NCI-H2029 treated with DMSO at 0.1 percent for 48 hours (cell line): Measurements from ENCODE around the gene CPVL.

ENCODE experiments used
- DNase-seq: peaks from one replicate; lab custom pipeline; 2025; lab: John Stamatoyannopoulos, UW

The CPVL gene

DNA sequence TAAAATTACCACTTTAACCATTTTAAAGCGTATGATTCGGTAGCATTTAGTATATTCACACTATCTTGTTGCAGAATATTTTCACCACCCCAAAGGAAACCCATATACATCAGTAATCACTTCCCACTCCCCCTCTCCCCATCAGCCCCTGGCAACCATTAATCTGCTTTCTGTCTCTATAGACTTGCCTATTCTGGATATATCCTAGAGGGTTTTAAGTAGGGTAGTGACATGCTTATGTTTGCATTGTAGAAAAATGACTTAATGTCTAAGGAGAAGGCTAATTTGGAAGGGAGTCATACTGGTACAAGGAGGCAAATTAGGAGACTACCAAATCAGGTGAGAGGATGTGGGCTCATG lies 145.6 kb downstream of the CPVL start:
- DNase-seq, result no peak

DNA sequence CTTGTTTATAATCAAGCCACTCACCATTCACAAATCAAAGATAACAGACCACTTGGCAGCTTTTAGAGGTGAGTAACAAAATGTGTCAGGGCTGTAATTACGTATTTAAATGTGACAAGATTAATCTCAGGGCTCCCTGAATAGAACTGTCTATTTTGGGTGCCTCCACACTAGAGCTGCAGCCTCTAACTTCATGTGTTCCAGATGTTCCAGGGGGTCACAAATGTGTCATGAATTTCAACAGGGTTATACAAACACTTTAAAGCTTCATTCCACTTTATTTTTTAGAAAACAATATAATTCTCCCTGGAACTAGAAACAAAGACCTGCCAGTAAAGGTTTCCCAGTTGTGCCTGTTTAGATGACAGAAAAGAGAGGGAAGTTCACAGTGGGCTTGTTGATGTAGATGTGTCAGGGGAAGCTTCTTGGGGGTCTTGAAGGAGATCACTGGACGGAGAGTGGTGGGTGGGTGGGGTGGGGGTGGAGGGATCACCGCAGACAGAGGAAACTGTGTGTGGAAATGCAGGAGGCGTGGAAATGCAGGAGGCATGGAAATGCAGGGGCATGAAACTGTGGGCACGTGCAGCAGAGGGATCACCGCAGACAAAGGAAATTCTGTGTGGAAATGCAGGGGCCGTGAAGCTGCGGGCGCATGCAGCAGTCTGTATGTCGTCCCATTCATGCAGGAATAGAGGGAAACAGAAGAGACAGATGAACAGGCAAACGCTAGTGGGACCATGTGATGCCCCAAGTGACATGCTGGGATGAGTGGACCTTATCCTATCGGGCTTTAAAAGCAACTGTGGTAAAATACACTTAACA lies 146.2 kb downstream of the CPVL start:
- DNase-seq, result no peak

DNA sequence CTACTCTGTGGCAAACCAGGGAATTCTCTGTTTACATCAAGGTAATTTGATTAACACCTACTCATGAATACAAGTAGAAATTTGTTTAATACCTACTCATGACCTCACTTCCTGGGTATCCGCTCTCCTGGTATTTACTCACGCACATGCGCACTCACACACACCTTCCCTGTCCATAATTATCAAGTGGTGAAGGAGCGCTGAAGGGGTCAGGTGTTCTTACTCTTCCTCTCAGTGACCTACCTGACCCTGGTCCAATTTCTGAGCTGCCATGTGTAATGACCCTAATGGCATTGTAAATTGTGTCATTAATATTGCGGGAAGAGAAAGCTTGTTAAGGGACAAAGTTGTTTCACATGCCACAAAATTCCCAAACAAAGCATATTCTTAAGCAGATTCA lies 146.9 kb downstream of the CPVL start:
- peak; percentile 6 for DNase-seq

DNA sequence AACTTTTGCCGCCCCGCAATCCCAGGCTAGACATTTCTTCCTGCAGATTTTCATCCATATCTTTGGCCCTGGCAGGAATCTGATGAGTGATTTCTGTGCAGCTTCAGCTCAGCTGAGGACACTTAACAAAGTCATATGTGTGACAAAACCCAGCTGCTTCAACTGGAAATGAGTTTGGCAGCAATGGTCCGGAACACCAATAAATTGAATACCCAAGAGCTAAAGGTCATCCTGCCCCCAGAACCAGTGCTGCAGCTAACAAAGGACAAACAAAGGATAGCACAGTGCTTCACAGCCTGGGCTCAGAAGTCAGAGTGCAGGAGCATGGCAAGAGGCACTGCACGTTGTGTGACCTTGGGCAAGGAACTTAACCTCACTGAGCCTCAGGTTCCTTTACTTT lies 148.2 kb downstream of the CPVL start:
- no peak for DNase-seq

DNA sequence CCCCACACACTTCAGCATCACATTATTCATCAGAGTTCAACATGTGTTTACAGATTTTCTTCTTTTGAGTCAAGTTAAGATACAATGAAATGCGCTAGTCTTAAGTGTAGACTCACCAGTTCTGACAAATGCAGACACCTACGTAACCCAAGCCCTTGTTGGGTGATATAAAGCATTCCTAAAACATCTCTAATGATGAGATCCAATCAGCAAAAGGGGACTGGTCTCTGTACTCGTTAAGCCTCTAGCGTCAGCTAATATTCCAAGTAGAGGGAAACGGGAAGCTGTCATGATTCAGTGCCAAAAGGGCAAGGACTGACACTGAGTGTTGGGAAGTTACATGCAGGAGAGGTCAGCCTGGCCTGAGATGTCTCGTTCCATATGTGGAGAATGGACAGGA lies 149.5 kb downstream of the CPVL start:
- DNase-seq, result no peak

DNA sequence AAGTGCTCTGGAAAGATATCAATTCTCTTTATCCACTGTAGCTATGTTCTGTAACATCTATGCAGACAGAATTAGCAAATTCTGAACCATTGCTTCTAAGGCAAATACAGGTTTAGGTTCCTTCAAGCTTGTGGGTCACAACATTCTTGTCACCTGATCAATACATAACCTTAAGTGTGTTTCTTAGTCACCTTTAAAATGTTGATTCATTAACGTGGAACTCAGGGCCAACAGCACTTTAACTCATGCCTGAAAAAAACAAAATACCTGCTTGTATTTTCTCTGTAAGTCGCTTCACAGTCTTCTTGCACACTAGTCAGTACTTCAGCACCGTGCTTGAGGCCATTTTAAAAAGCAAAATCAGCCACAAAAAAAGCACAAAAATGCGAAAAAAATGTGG lies 153.0 kb downstream of the CPVL start:
- DNase-seq, result no peak

DNA sequence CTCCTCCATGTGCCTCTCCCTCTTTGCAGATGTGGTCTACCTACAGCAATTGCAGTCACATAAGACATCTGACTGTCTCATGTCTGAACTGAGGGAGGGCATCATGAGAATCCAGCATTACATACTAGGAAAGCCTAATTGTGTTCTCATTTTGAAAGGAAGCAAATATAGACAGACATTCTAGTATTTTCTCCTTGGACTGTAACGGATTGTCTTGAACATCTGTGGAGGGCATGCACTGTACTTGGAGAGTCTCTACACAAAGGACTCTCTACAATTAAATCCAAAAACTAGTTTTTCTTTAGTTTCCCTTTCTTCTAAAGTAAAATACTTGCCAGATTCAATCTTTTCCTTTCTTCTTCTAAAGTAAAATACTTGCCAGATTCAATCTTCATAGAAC lies 153.5 kb downstream of the CPVL start:
- DNase-seq, result no peak

DNA sequence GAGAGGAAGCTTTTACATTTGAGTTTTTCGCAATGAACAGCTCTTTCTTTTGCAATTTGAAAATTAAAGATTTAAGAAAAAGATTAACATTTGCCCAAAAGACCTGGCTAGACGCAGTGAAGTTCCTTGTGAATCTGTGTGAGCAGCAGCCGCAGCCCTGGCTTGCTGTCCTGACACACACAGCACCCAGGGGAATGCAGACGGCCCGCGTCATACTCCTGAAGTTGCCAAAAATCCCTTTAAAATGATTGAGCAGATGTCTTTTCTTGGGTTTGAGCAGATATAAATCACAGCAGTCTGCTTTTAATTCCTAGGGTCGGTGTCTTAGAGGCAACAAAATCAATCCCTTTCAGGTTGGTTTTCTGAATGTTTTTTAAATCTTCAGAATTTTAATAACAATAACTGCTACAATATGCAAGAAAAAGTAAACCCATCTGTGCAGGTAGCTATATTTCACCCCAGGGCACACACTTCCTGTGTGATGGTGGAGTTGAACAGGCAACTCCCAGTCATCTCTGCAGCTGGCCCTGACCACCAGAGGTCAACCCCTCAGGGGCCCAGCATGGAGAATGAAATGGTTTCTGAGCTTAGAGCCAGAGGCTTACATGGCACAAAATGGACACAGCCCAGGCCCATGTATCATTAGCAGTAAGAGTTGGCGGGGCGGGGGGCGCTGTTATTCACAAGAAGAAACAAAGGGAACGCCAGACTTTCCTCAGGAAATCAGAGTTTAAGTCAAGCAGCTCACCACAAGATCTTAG lies 156.0 kb downstream of the CPVL start:
- DNase-seq, result no peak

DNA sequence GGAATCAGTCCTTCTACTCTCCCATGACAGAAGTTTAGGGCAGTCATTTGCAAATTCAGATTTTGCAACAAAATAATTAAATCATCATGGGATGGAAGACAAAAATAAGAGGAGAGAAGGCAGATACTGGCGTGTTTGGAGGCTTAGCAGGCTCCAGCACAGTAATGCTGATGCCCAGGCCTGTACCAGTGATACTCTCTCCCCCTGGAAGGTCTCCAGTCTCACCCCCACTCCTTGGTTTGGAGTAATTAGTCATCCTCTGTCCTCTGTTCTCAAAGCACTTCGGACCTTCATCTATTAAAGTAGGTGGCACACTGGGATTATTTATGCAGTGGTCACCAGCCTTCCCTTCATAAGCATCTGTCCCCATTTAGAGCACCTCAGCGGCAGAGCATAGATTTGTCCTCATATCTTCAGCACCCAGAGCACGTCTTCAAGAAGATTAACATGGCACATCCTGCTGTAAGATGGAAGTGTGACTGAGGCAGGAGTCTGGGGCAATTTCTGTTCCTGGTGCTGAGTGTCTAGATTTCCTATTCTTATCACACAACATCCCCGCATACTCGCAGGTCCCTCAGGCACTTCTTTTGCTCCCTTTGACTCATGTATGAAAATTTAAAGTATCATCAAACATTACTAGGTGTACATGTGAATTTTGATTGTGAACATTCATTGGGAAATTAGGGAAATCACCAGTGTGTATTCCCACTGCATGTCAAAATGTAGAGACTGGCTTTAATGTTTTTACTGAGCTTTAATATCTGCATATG lies 156.9 kb downstream of the CPVL start:
- DNase-seq, result no peak

DNA sequence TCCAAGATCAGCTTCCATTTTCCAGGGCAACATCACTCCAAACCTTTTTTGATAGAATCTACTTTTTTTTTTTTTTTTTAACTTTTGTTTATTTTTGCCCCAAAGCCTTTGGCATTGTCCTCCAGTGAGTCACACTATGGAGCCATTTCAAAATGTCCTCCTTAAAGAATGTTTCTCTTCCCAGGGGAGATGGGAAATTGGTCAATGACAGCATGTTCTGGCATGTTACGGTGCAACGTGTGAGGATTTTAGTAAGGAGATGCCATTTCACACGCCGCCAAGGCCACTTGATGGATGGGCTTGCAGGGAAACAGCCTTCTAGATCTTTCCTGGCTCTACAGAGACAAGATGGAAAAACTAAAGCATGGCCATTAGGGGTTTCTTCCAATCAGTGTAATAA lies 157.5 kb downstream of the CPVL start:
- no peak for DNase-seq

DNA sequence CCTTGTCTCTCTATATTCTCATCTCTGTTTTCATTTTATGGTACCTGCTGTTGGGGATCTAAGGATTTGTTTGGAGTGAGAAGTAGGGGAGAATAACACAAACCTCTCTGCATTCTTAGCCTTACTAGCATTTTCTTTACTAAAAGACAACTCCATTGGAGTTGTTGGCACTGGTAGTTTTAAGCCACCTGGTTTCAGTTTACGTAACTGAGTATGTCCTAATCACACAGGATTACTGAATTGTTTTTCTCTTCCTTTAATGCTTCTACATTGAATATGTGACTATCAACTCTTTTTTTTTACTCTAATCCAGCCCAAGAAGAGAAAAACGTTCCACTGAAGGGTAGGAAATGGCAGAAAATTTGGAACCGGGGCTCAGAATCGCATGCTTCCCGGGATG lies 158.2 kb downstream of the CPVL start:
- no peak for DNase-seq

DNA sequence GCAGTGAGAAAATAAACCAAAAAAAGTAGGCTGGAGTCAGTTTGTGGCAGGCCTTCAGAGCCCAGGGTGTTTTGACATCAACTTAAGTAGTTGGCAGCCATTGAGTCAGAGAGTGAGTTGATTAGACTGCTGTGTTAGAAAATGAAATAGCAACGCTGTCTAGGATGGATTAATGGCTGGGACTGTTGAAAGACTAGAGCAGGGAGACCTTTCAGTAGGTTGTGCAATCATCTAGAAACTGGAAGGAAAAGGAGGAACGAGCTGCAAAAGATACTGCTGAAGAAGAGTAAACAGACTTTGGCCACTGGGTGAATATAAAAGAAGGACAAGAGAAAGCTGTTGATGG lies 159.6 kb downstream of the CPVL start:
- no peak for DNase-seq

DNA sequence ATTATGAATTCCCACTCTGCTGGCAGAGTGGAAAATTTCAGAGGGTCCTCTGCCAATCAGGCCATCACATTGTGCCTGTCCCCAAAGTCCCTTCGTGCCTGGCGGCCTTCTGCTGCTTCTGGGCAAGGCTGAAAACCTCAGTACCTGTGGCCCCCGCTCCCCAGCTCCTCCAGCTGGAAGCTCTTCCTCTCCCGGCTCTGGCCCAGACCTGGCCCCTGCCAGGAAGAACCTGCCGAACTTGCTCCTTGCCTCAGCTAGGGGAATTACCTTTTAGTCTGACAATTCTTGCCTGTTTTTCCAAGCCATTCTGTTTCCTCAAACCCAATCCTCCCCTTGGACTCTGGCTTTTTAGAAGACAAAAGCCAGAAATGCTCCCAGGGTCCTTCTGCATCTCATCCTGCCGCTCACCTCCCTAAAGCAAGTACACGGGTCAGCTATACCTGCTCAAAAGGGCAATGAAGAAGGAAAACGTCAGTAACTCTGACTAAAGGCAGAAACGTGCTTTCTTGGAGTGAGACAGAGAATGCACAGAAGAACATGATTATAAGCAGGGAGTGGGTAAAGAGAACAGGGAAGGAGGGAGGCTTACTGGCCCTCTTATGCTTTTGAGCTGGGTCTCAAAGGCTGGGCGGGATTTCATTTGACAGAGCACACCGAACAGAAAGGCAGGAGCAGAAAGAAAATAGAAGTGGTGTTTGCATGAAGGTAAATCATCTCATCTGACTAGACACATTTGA lies 160.1 kb downstream of the CPVL start:
- no peak for DNase-seq

DNA sequence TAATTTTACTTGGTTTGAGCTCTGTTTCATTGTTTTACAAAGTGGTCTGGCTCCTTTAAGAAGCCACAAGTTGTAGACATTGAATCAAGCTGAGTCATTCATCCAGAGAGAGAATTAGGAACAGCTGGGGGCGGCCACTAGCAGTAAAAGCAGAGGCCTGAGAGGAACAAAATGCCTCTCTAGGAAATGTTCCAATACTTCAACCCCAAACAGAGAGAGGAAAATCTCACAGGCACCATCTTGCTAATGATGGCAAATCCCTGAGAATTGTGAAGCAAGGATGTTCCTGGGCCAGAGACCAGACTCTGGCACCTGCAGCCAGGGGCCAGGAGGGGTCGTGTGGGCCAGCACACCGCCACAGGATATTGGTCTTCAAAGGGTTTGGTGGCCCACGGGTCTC lies 161.7 kb downstream of the CPVL start:
- DNase-seq, result no peak

DNA sequence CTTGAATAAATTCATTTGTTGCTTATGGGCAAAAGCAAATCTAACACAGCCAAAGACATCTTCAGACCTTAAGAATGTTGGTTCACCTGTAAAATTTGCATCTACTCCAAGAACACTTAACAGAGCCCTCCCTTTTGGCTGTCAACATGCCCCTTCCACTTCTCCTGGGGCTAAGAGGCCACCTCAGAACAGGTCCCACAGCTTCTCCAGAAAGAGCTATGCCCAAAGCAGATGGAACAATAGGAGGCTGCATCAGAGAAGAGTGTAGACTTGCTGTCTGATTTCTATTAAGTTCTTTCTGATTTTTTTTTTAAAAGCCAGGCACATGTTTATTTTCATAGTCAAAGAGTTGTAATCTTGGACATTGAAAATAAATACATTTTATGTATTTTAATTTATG lies 162.1 kb downstream of the CPVL start:
- DNase-seq, result peak; percentile 18

DNA sequence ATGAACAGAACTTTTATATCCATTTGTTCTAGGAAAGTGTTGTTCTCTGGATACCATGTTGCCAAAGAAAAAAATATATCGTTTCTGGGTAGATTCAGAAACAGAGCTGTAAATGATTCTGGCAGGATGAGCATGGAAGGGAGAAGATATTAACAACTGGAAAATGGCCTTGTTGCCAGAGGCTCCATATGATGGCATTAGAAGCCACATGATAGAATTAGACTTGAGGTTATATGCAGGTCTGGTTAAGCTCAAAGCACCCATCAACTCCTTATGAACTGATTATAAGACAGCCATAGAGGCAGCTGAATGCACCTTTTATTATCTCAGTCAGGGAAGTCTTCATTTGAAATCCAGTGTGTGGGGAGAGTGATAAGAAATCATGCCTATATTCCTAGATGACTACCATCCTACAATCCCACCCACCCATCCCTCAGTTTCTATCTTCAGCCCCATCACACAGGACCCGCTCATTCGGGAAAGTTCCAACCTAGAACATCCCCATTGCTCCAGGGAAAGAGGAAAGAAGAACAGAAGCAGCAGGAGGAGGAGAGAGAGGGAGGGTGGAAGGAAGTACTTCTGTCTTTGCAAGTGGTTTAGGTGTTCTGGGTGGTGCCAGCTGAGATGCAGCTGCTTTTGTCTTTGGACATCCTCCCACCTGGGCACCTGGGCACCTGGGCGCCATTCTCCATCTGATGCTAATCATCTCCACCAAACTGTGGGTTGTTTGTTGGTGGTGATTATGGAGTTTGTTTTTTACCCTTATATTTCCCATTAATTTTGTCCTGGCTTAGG lies 162.7 kb downstream of the CPVL start:
- no peak for DNase-seq

DNA sequence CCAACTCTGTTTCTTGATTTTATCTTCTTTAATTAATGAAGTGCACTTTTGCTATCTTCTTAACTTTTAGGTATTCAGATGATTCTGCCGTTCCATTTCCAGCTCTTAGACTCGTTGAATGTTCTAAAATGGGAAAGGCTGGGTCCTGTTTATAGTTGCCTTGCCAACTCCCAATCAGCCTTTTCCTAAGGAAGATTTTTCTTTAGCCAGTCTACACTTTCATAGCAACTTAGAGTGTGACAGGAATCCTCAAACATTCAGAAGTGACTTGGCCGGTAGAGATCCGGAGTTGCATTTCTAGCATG lies 165.2 kb downstream of the CPVL start:
- DNase-seq, result no peak

DNA sequence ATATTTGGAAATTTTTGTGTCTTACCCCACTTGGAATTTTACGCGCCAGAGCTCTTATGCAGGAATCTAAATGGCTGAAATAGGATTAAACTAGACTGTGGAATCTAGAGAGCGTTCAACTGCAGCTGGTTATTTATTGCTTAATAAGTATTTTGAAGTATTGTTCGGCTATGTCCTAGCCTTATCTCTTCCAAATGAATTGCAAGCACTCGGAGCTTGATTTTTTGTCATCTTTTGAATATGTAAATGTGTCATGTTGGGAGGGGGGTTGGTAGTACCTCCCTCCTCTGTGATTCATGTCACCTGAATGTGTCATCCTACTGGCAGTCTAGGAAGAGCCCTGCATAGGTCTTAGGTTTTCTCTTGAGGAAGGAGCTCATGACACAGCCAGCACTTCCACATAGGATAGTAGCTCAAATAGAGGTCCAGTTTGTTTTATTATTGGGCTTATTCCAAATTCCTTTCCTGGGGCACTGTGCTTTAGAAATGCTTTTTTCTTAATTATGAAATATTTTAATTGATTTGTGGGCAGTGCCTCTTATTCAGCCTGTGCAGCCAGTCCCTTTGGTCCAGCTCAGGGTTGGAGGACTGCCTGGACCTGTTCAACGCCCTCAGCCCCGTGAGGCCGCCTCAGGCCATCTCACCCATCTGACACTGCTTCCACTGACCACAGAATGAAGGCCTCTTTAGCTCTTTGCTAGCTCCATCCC lies 165.7 kb downstream of the CPVL start:
- DNase-seq, result no peak

DNA sequence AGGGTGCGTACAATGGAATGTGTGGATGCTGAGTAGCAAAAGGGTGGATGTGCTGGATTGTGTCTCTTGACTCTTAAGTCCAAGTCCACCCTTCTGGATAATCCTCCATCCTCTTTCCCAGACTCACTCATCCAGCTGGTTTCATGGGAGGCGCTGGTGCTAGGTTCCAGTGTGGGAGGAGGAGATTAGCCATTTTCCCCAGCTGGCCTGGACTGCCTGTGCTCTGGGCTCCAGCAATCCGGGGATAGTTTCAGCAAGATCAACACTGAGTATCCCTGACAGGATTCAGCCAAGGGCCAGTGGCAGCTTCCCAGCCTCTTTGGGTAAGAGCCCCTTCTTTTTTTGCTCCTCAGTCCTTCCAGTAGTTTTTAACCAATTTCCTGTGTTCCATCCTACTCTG lies 166.6 kb downstream of the CPVL start:
- no peak for DNase-seq

DNA sequence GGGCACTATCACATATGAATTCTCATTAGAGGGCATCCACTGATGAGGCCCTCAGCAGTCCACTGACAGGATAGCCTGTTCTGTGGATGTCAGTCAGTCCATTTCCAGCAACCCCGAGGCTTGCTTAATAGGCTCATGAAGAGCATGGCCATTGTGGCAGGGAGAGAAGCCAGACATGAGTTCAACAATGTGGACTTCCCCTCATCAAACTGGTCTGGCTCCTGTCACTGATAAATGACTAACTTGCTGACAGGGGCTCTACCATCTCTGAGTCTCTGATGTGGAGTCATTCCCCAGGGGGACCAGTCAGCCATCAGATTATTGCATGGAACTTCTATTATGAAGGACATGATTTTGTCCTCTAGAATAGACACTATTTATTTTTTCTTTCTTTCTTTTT lies 168.5 kb downstream of the CPVL start:
- DNase-seq, result no peak

DNA sequence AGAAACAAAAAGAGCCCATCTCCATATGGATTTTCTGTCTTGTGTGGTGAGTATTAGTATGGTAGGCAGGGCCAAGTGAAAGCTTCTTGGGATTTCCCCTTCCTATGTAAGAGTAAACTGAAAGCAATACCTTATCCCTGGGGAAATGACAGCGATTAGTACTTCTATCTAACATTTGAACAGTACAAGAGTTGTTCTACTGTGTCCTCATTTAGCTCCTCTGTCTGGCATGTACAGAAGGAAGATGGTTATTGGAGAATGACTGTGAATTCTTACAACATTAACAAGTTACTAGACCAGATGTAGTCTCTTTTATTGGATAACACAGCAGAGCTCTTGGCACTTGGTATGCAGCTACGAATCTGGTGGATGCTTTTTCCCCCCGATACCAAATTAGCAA lies 170.3 kb downstream of the CPVL start:
- DNase-seq, result no peak
